NCI-H2107 treated with DMSO at 0.1 percent for 48 hours (cell line): ENCODE data around the gene FIG4.

Source experiments
- DNase-seq: peaks from one replicate; lab custom pipeline; 2025; ENCODE audit not compliant: unreplicated experiment; lab: John Stamatoyannopoulos, UW

FIG4 gene

DNA sequence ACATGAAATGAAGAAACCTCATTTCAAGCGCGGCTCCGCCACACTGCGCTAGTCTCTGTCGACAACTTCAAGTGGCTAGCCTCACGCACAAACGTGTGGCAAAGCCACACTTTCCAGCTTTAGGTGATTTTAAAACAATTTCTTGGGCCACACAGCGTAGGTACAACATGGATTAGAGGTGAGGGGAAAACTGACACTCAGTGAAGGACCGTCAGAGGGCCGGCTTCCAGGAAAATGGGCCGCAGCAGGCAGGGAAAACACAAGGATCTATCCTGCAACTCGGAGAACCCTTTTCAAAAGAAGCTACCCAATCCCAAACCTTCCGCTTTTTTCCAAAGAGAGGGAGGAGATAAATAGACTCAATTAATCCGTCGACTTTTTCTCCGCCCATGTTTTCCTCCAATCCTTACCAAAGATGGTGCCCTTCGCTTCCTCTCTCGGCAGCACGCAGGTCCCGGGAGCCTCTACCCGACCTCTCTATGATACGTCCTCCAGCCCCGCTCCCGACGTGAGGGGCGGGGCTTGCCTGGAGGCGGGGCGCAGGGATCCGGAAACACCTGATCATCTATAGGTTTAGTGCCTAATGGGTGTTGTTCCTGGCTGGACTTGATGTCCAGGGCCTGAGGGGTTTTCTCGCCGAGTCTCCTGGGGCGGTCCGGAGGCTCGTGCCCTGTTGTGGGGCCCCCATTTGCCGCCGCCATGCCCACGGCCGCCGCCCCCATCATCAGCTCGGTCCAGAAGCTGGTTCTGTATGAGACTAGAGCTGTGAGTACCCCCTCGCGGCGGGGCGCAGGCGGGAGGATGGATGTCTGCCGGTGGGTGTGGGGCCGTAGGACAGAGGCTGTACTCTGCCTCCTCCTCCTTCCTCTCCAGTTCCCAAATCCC lies at the start of gene FIG4, which contains the start of gene AK9:
Gene FIG4 (plus strand): TSS at position 560 of the 885 bp plus-strand sequence. CDS start 140 bp downstream, at position 700.
Gene AK9 (minus strand): TSS at position 466 of the 885 bp plus-strand sequence. CDS start 15,457 bp downstream, outside the sequence.
- peak; percentile 96 for DNase-seq

DNA sequence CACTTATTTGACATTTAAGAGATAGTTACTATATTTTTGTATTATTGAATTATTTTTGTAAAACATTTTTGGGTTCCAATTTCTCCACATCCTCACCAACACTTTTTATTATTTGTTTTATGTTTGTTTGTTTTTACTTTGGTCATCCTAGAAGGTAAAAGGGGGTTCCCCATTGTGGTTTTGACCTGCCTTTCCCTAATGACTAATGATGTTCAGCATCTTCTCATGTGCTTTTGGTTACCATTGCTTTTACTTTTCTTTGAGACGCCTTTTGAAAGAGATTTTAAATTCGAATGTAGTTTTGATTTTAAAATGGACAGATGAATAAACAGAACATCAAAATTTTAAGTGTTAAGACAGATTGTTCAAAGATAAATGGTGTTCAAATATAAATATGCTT lies 47.0 kb upstream of the FIG4 start:
- DNase-seq, result no peak

DNA sequence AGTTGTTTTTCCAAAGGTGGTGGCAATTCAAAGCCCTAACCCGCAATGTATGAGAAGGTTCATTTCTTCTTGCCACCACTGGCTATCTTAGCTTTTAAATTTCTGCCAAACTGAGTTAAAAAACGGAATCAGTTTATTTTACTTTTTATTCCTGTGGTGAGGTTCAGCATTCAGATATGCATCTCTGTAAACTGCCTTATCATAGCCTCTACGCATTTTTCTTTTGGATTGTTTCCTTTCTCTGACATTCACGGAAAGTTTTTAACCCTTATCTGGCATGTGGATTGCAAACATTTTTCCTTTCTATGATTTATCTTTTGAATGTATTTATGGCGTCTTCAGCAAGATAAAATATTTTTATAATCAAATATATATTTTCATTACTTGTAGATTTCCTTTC lies 37.8 kb upstream of the FIG4 start:
- DNase-seq, result no peak

DNA sequence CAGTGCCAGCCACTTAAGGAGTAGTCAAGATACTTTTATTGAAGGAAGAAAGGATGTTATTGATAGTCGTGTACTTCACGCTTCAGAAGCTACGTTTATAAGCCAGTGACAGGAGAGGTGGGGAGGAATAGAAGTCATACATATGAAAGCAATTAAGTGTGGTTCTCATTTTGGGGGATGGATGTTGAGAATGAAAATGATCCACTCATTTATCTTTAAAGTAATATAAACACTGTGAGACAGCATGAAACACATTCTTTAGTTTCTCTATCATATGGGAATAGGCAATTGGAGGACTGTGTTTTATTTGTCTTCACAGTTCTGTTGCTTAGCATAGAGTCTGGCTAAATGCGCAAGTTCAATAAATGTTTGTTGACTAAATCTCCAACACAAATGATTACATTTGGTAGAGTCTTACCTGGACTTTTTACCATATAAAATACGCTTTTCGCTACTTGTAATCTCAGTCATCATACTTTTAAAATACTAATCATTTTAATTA lies 35.3 kb upstream of the FIG4 start:
- DNase-seq, result no peak

DNA sequence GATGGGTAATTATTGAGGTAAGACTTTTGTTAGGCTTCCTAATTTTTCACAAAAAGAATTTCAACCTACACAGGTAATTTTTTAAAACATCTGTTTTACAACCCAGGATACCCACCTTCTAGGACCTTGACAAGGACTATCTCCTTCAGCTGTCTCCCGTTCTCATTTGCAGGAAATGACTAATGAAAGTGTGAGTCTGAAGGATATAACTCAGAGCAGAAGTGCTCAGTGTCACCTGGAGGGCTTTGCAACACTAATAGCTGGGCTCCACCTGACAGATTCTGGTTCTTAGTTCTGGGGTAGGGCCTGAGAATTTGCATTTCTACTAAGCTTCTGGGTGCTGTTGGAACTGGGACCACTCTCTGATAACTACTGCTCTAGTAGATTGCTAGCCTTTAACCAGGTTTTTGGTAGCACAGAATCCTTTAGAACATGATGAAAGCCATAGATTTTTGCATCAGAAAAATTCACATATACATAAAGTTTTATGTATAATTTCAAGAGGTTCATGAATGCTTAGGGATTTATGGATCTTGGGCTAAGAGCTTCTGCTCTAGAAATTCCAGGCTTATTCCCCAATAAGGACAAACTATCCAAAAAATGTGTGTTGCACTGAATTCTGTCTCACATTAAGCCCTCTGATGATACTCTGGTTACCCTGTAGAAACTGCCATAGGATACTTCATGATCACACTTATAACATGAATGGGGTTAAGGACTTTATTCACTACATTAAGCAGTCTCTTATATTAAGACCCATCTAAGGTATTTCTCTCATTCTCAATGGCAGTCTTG lies 30.4 kb upstream of the FIG4 start:
- no peak for DNase-seq

DNA sequence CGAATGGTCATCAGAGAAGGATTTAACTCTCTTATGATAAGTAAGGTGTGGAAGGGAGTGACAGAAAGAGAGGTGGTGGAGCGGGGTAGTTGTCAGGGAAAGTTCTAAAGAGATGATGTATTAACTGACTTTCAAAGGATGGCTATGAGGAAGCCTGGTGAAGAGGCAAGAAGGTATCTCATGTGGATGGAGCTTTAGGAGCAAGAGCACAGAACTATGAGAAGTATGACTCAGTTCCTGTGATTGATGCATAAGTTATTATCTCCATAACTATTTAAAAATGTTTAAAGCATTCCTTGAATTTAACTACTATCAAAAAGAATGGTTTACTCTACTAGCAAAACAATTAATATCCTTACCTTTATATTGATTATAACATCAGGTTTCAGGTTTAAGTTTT lies 28.9 kb upstream of the FIG4 start:
- DNase-seq, result no peak

DNA sequence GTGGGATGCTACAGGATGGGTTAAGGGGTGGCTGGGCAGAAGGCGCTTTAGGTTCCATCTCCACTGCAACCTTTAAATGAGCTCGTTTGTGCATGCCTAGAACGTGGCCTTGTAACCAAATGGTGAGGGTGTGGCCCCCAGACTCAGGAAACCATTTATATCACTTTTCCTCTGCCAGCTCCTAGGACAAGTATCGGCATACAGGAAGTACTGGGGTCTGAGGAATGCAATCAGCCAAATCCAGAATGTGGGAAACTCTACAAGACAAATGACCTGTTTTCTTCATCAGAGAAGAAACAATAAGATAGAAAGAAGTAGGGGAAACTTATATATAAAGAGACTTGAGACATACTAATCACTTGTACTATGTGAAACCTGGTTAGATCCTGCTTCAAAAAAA lies 21.3 kb upstream of the FIG4 start:
- no peak for DNase-seq

DNA sequence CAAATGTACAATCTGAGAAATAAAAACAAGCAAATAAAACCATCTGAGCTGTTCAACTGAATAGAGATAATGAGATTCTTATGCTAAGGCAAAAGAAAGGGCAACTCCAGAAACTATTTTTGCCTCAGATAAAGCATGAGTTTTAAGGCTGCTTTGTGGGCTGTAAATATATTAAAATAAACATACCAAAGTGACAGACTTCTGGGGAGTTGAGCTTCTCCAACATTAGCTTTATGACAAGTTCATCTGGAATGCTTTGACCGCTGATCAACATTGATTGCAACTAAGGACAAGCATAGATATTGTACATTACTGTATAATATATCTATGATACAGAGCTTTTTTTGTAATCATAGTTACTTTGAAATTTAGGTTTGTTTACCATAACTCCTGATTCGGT lies 19.4 kb upstream of the FIG4 start:
- no peak for DNase-seq

DNA sequence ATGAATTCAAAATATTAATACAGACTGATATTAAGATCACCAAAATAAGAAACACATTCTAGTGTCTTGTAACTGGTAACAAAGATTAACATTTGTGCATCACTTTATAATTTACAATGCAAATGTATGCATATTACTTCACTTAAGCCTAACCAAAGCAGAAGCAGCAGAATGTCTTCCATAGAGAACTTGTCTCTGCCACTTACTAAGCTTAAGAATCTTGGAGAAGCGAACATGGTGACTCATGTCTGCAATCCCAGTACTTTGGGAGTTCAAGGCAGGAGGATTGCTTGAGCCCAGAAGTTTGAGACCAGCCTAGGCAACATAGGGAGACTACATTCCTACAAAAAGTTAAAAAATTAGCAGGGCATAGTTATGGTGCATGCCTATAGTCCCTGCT lies 18.9 kb upstream of the FIG4 start:
- DNase-seq, result no peak

DNA sequence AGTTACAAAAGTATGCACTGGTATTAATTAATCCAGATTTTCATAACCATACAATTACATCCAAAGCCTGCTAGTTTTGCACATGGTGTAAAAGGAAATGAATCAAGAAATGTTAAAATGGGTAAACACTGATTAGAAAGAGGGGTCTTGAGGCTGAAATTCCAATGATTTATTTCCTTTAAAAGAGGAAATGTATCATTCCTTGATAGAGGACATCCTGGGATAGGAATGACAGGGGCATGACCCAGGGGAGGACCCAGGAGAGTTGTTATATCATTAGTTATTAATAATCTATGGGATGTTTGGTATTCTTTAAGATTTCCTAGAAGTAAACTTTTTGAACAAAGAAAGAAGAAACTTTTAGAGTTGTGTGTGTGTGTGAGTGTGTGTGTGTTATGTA lies 18.3 kb upstream of the FIG4 start:
- DNase-seq, result no peak

DNA sequence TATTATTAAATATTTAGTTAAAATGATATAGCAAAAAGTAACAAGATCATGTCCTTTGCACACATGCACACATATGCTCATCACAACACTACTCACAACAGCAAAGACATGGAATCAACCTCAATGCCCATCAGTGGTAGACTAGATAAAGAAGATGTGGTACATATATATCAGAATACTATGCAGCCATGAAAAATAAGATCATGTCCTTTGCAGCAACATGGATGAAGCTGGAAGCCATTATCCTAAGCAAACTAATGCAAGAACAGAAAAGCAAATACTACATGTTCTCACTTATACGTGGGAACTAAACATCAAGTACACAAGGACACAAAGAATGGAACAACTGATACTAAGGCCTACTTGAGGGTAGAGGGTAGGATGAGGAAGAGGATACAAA lies 14.4 kb upstream of the FIG4 start:
- no peak for DNase-seq

DNA sequence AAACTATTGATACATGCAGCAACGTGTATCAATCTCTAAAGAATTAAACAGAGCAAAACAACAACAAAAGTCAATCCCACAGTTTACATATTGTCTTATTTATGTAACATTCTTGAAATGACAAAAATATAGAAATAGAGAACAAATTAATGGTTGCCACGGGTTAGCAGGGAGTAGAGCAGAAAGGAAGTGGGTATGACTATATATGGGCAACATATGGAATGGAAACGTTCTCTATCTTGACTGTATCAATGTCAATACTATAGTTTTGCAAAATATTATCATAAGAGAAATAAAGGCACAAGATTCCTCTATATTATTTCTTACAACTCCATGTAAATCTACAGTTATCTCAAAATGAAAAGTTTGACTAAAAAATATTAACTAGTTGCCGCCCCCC lies 12.9 kb upstream of the FIG4 start:
- DNase-seq, result no peak

DNA sequence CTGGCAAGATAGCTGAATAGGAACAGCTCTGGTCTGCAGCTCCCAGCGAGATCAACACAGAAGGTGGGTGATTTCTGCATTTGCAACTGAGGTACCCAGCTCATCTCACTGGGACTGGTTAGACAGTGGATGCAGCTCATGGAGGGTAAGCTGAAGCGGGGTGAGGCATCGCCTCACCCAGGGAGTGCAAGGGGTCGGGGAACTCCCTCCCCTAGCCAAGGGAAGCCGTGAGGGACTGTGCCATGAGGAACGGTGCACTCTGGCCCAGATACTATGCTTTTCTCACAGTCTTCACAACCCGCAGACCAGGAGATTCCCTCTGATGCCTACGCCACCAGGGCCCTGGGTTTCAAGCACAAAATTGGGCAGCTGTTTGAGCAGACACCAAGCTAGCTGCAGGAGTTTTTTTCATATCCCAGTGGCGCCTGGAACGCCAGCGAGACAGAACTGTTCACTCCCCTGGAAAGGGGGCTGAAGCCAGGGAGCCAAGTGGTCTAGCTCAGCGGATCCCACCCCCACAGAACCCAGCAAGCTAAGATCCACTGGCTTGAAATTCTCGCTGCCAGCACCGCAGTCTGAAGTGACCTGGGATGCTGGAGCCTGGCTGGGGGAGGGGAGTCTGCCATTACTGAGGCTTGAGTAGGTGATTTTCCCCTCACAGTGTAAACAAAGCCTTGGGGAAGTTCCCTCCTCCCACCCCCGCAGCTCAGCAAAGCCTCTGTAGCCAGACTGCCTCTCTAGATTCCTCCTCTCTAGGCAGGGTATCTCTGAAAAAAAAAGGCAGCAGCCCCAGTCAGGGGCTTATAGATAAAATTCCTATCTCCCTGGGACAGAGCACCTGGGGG lies 12.2 kb upstream of the FIG4 start:
- DNase-seq, result peak; percentile 39

DNA sequence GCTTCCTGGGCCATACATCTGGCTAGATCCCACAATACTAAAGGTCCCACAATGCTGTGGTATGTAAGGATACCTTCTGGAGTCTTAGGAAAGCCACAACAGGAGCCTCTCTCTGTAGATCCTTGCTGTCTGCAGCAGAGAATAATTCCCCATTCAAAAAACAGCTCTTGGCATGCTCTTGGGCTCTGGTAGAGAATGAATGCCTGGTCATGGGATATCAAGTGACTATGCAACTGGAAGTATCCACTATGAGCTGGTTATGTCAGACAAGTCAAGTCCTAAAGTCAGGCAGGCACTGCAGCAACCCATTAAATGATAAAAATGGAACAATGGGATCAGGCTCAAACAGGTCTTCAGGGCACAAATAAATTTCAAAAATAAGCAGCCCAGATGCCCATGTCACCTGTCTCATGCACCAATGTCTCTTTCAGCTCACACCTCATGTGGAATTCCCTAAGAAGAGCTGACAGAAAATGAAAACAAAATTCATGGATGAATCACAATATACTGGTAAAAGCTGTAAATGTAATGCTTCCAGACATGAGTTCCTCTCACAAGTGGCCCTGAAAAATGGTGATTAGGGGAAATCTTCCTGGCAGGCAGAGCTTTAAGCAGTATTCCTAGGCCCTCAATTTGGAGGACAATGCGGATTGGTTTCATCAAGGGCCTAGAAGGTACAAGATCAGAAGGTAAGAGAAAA lies 4.4 kb upstream of the FIG4 start:
- DNase-seq, result no peak

DNA sequence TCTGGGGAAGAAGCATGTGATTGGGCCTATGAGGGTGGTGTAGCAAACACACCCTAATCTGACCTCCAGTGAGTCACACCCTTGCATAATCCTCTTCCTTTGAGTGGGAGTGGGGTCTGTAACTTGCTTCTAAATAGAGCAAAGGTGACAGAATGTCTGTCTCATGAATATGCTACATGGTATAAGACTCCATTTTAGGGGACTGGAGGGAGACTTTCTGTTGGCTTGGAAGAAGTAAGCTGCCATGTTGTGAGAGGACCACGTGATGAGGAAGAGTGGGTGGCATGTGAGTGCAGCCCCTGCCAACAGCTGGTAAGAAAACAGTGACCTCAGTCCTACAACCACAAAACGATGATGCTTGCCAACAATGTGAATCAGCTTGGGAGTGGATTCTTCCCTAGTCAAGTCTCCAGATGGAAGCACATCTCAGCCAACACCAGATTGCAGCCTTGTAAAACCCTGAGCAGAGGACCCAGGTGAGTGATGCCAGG lies 3.8 kb upstream of the FIG4 start:
- DNase-seq, result no peak

DNA sequence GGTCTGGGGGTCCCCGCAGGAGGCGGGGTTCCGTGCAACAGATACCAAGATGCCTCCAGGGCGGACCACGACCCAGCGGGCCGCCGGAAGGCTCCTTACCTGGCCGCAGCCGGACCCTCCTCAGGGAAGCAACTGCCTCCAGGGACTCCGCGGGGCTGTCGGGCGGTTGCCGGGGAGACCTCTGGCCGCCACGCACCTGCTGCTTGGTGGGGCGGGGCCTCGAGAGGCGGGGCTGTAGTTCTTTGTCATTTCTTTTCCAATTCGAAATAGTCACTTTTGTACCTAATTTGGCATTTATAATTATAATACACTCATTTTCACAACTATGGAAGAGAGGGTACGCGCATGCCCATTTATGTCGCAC lies 741 bp upstream of the FIG4 start:
- DNase-seq, result peak; percentile 73

DNA sequence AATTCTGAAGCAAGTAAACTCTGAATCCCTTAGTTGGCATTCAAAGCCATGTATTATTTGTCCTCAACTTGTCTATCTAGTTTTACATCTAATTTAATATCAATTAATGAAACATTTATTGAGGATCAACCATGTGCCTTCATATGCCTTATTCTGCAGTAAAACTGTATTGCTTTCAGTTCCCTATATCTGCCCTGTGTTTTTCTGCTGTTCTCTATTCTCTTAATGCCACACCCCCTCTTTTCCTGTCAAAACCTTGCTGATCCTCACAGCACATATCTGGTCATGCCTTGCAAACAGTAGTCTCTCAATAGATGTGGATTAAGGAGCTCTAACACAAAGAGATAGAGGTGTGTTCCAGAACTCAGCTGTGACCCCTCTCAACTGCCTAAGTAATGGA lies 2.0 kb downstream of the FIG4 start:
- no peak for DNase-seq

DNA sequence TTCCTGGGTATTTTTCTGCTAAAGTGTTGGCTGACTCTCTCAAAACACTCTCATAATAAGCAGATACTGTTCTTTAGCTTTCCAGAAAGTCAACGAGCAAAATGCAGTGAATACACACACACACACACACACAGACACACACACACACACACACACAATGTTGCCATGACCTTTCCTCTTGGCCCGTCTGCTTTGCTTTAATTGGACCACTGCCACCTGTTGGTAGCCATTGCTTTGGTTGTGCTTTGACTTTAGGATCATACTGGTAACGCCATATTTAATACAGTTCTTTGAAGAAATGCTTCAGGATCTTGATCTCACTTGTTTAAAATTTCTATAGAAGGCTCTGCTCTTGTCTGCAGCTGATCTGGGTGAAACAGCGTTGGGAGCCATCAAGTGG lies 4.4 kb downstream of the FIG4 start:
- DNase-seq, result no peak

DNA sequence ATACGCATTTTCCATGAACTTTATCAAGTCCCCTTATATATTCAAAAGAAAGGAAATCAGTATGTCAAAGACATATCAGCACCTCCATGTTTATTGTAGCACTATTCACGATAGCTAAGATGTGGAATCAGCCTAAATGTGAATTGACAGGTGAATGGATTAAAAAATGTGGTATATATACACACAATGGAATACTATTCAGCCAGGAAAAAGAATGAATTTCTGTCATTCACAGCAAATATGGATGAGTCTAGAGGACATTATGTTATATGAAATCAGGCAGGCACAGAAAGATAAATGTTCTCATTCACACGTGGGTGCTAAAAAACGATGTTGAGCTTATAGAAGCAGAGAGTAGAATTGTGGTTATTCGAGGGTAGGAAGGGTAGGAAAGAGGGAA lies 5.3 kb downstream of the FIG4 start:
- DNase-seq, result no peak

DNA sequence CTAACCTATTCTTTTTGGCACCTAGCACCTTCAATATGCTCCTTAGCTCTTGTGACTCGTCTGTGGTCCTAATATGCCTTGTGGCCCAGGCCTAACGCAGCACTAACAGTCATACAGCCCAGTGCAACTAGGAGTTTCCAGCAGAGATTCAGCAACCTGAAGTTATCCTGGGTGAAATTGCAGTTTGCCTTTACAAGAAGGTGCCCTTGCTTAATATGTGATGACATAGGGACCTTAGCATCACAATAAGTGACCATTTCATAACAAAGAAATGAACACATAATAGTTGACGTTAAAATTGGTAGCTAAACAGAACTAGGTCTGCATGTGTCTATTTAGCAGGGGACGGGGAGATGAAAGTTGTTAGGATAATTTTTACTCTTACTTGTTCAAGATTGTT lies 10.1 kb downstream of the FIG4 start:
- DNase-seq, result no peak
